ENCODE measurements around the gene CLEC4G. TPM values are rescaled to one million over a fixed set of nuclear protein-coding genes. Genes with fewer than 3 reads are reported as not detected.

Gene CLEC4G
- total RNA-seq, 1 donor from 2014 or later = not detected

DNA sequence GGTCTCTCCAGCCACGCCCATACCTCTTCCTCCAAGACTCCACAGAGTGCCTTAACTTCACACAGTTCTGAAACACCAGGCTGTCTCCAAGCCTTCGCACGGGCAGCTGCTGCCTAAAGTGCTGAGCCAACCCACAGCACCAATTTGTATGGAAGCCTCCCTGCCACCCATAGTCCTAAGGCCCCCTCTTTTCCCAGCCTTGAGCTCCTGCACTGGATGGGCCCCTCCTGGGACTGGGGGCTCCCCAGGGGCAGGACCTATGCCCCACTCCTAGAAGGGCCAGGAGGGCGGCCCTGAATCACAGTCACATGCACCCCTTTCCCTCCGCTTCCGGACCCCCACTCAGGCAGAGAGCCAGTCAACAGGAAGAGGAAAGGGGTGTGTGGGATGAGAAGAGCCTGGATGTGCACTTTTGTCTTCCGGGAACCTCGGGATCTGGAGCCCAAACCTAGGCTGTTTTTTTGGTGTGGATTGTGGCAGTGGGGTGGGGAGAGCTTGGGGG lies 24.9 kb downstream of the CLEC4G start:
- no peak for DNase-seq (ENCODE audit: extremely low spot score, unreplicated experiment)
- Mint-ChIP-seq H3K4me3 (no peak overlapping the region), H3K27me3 (peaks cover 15% of the 10 kb centered on the region), H3K36me3 (no peaks in the 10 kb centered on the region), H3K27ac (no peak overlapping the region), H3K4me1 (ENCODE audit: unreplicated experiment) (no peaks in the 10 kb centered on the region), H3K9me3 (no peaks in the 10 kb centered on the region)
- TF ChIP-seq, protein P1, sequence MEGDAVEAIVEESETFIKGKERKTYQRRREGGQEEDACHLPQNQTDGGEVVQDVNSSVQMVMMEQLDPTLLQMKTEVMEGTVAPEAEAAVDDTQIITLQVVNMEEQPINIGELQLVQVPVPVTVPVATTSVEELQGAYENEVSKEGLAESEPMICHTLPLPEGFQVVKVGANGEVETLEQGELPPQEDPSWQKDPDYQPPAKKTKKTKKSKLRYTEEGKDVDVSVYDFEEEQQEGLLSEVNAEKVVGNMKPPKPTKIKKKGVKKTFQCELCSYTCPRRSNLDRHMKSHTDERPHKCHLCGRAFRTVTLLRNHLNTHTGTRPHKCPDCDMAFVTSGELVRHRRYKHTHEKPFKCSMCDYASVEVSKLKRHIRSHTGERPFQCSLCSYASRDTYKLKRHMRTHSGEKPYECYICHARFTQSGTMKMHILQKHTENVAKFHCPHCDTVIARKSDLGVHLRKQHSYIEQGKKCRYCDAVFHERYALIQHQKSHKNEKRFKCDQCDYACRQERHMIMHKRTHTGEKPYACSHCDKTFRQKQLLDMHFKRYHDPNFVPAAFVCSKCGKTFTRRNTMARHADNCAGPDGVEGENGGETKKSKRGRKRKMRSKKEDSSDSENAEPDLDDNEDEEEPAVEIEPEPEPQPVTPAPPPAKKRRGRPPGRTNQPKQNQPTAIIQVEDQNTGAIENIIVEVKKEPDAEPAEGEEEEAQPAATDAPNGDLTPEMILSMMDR (conservative IDR thresholded peaks at IDR 0.05) = no peak

DNA sequence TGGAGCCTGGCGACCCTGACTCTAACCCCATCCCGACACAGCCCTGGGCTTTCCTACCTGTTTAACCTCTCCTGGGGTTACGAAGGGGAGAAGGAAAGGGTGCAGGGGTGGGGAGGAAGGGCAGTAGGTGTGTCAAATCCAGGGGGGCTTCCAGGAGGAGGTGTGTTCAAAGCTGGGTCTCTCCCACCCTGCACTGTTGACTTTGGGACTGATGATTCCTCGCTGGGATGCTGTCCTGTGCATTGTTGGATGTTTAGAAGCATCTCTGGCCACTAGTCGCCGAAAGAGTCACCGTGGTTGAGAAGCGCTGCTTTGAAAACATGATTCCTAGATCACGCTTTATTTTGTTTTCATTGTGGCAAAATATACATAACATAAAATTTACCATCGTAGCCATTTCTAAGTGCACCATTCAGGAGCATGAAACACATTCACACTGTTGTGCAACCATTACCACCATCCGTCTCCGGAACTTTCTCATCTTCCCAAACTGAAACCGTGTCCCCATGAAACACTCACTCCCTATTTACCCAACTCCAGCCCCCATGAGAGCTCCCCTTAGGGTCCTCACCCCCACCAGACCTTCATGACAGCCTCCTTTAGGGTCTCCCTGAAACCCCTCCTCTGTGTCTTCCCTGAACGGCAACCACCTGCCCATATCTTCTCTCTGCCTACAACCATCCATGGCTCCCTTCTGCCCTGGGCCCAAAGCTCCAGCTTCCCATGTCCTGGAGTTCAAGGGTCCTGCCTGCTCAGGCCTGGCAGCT lies 25.5 kb downstream of the CLEC4G start:
- Mint-ChIP-seq H3K27me3 (peaks cover 16% of the 10 kb centered on the region), H3K4me1 (ENCODE audit: unreplicated experiment) (no peaks in the 10 kb centered on the region), H3K36me3 (no peaks in the 10 kb centered on the region), H3K27ac (no peak overlapping the region), H3K4me3 (no peak overlapping the region), H3K9me3 (no peaks in the 10 kb centered on the region)
- TF ChIP-seq, protein P1 (conservative IDR thresholded peaks at IDR 0.05) = no peak
- no peak for DNase-seq (ENCODE audit: extremely low spot score, unreplicated experiment)

DNA sequence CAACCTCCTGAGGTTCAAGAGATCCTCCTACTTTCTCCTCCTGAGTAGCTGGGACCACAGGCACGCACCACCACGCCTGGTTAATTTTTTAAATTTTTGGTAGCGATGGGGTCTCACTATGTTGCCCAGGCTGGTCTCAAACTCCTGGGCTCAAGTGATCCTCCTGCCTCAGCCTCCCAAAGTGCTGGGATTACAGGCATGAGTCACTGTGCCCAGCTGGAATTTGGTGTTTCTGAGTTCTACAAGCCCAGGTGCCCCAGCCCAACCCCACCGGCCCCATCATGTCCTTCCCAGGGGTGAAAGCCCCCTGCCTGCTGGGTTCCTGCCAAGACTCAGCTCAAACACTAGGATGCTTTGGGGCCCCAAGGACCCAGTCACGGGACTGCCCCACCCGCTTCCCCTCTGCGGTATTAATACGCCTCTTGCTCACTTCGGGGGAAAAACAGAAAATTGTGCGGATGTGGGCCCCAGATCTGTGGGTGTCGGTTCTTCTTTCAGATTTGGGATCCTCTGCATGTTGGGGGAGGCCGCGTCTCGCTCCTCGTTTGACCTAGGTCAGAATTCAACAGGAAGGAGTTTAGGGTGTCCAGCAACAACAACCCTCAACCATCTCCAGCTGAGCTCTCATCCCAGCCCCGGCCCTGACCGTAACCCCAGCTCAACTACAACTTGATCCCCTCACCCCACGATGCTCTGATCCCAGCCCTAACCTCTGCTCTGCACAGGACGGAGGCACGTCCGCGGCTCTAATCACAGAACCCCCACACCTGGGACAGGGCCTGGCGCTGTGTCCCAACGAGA lies 26.3 kb downstream of the CLEC4G start:
- TF ChIP-seq, protein P1 (conservative IDR thresholded peaks at IDR 0.05) = no peak
- DNase-seq (ENCODE audit: extremely low spot score, unreplicated experiment) = no peak
- no peaks in the 10 kb centered on the region for H3K9me3 Mint-ChIP-seq
- no peaks in the 10 kb centered on the region for H3K36me3 Mint-ChIP-seq
- H3K4me3 Mint-ChIP-seq = no peak overlapping the region
- H3K27ac Mint-ChIP-seq = no peak overlapping the region
- peaks cover 16% of the 10 kb centered on the region for H3K27me3 Mint-ChIP-seq
- no peaks in the 10 kb centered on the region for H3K4me1 Mint-ChIP-seq (ENCODE audit: unreplicated experiment)

DNA sequence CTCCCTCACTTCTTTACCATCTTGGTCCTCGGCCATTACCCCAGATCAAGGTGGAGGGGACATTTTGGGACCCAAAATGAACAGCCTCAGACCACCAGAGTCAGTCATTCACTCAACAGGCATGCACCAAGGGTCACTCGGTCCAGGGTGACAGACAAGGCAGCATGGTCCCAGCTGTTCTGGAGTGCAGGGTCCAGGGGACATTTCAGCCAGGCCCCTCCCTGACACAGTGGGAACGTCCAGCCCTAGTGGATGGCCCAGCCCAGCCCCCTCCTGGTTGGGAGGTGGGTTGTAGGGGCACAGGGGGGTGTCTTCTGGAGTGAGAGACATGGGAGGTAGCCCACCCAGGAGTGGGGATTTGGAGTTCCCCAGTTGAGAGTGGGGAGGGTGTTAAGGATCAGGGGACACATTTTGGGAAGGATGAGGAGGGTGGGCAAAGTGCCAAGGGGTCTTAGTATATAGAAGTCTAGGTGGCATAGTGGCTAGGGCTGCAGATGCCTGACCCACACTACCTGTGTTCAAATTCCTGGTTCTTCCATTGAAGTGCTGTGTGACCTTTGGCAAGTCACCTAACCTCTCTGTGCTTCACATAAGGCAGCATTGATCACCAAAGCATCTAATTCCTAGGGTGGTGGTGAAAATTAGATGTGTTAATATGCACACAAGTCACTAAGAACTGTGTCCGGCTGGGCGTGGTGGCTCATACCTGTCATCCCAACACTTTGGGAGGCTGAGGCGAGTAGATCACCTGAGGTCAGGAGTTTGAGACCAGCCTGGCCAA lies 27.4 kb downstream of the CLEC4G start:
- TF ChIP-seq, protein P1 (conservative IDR thresholded peaks at IDR 0.05) = no peak
- H3K4me3 Mint-ChIP-seq = no peak overlapping the region

DNA sequence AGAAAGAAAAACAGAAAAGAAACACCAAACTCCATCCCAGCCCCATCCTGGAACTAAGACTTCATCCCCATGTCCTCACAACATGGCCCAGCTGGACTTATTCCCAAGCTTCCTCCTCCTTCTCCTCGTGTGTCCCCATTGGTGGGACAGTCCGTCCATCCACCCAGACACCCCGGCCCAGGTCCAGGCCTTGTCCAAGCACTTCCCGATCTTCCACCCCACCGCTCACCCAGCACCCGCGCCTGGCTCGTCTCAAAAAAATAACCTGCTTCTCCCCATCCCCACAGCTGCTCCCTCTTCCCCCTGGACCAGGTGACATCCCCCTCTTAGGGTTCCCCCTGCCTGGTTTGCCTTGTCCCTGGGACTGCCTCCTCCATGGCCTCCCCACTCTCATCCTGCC lies 28.6 kb downstream of the CLEC4G start:
- no peak for DNase-seq (ENCODE audit: extremely low spot score, unreplicated experiment)
- Mint-ChIP-seq H3K9me3 (no peaks in the 10 kb centered on the region), H3K4me3 (no peak overlapping the region), H3K4me1 (ENCODE audit: unreplicated experiment) (no peaks in the 10 kb centered on the region), H3K36me3 (no peaks in the 10 kb centered on the region), H3K27me3 (peaks cover 25% of the 10 kb centered on the region), H3K27ac (no peak overlapping the region)
- TF ChIP-seq, protein P1 (conservative IDR thresholded peaks at IDR 0.05) = no peak

More for the DNA sequence above, 27.4 kb downstream of the CLEC4G start:
- Mint-ChIP-seq H3K36me3 (no peaks in the 10 kb centered on the region), H3K9me3 (no peaks in the 10 kb centered on the region), H3K27me3 (peaks cover 20% of the 10 kb centered on the region), H3K4me1 (ENCODE audit: unreplicated experiment) (no peaks in the 10 kb centered on the region), H3K27ac (no peak overlapping the region)
- DNase-seq (ENCODE audit: extremely low spot score, unreplicated experiment) = no peak

Measured in type B pancreatic cell (in vitro differentiated cells).